NT2/D1 (cell line): ENCODE measurements around the gene SMCHD1.
"Not testable (repeated sequence)": the region's sequence is repeated elsewhere in the genome, so short reads cannot be mapped to it uniquely, and the experiment has no call there.

Source experiments
- DNase-seq: peaks from one replicate; pipeline ENCODE4 v3.0.0-alpha.2; 2011; ENCODE audit warnings: low read depth, low spot score
- H3K27me3 ChIP-seq: 2 replicates; pipeline ENCODE4 v1.6.0; 2011; ENCODE audit warnings: mild to moderate bottlenecking; ENCODE audit not compliant: insufficient read length, insufficient read depth
- H3K36me3 ChIP-seq: 2 replicates; pipeline ENCODE4 v1.6.1; 2011; ENCODE audit warnings: mild to moderate bottlenecking, low read length, mixed read lengths; ENCODE audit not compliant: insufficient read depth, insufficient read length
- H3K4me1 ChIP-seq: 2 replicates; pipeline ENCODE4 v1.5.1; 2011; ENCODE audit not compliant: insufficient read depth, insufficient read length
- H3K4me3 ChIP-seq: 2 replicates; pipeline ENCODE4 v1.5.1; 2011; ENCODE audit warnings: low read depth; ENCODE audit not compliant: insufficient read length
- H3K9ac ChIP-seq: 2 replicates; pipeline ENCODE4 v1.6.0; 2011; ENCODE audit warnings: low read depth; ENCODE audit not compliant: insufficient read length
- H3K9me3 ChIP-seq: 2 replicates; pipeline ENCODE4 v1.5.1; 2011; ENCODE audit warnings: mild to moderate bottlenecking, low read length; ENCODE audit not compliant: insufficient read depth
- SUZ12 ChIP-seq: IDR thresholded peaks from 2 replicates; pipeline ENCODE4 v1.6.1; 2011; ENCODE audit not compliant: insufficient read length, insufficient read depth; ENCODE audit errors: extremely low read depth
- YY1 ChIP-seq: IDR thresholded peaks from 2 replicates; pipeline ENCODE4 v1.6.1; 2011; ENCODE audit not compliant: insufficient read length, insufficient read depth
- ZNF274 ChIP-seq: IDR thresholded peaks from 2 replicates; pipeline ENCODE4 v1.6.1; 2011; ENCODE audit warnings: mild to moderate bottlenecking, low read depth, low read length

SMCHD1 gene

GRCh38 chr18:2799369-2799768, 143.8 kb downstream of the SMCHD1 start:
- H3K9ac ChIP-seq, result no peak overlapping the region
- H3K9me3 ChIP-seq, result no peaks in the 10 kb centered on the region
- no peak overlapping the region for H3K4me3 ChIP-seq
- no peaks in the 10 kb centered on the region for H3K4me1 ChIP-seq
- no peak for DNase-seq
- peaks cover 34% of the 10 kb centered on the region for H3K36me3 ChIP-seq
- H3K27me3 ChIP-seq, result no peaks in the 10 kb centered on the region
- TF ChIP-seq SUZ12 (no peak), YY1 (no peak), ZNF274 (no peak)

- H3K9me3 ChIP-seq, result peaks cover 12% of the 10 kb centered on the region; the same call in 1 of the 2 replicates
- H3K4me1 ChIP-seq, result no peaks in the 10 kb centered on the region
- DNase-seq, result no peak
- no peak for TF ChIP-seq ZNF274
- H3K36me3 ChIP-seq, result peaks cover 4% of the 10 kb centered on the region
- no peak overlapping the region for H3K4me3 ChIP-seq
- H3K9ac ChIP-seq, result no peak overlapping the region
- H3K27me3 ChIP-seq, result no peaks in the 10 kb centered on the region
Measured at GRCh38 chr18:2805970-2806943, 150.7 kb downstream of the SMCHD1 start.

DNA sequence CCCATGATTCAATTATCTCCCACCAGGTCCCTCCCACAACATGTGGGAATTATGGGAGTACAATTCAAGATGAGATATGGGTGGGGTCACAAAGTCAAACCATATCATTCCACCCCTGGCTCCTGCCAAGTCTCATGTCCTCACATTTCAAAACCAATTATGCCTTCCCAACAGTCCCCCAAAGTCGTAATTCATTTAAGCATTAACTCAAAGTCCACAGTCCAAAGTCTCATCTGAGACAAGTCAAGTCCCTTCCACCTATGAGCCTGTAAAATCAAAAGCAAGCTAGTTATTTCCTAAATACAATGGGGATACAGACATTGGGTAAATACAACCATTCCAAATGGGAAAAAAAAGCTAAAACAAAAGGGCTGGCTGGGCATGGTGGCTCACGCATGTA, 153.1 kb downstream of the SMCHD1 start:
- H3K9me3 ChIP-seq, result peaks cover 13% of the 10 kb centered on the region; the same call in 1 of the 2 replicates
- not testable (repeated sequence) for H3K9ac ChIP-seq, H3K27me3 ChIP-seq, H3K36me3 ChIP-seq, DNase-seq, H3K4me1 ChIP-seq, H3K4me3 ChIP-seq

- not testable (repeated sequence) for H3K4me1 ChIP-seq, H3K9ac ChIP-seq, DNase-seq, H3K27me3 ChIP-seq, H3K4me3 ChIP-seq, H3K36me3 ChIP-seq
- H3K9me3 ChIP-seq, result peaks cover 14% of the 10 kb centered on the region
Measured at GRCh38 chr18:2809666-2810183, 154.2 kb downstream of the SMCHD1 start.

GRCh38 chr18:2811416-2811815, 155.9 kb downstream of the SMCHD1 start:
- no peak for DNase-seq
- Histone ChIP-seq H3K4me1 (no peaks in the 10 kb centered on the region), H3K4me3 (no peak overlapping the region), H3K9me3 (peaks cover 19% of the 10 kb centered on the region), H3K9ac (no peak overlapping the region), H3K36me3 (no peaks in the 10 kb centered on the region), H3K27me3 (no peaks in the 10 kb centered on the region)
- TF ChIP-seq YY1 (no peak), SUZ12 (no peak), ZNF274 (no peak)

DNA sequence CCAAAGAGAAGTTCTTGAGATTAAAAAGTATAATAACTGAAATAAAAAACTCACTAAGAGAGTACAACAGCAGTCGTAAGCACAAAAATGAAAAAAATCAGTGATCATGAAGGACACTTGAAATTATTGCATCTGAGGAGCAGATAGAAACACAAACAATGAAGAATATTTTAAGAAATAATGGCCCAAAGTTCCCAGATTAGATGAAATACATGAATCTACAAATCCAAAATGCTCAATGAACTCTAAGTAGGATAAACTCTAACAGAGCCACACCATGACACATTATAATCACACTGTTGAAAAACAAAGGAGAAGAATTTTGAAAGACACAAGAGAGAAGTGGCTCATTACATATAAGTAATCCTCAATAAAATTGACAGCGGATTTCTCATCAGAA, 159.4 kb downstream of the SMCHD1 start:
- no peaks in the 10 kb centered on the region for H3K36me3 ChIP-seq

DNA sequence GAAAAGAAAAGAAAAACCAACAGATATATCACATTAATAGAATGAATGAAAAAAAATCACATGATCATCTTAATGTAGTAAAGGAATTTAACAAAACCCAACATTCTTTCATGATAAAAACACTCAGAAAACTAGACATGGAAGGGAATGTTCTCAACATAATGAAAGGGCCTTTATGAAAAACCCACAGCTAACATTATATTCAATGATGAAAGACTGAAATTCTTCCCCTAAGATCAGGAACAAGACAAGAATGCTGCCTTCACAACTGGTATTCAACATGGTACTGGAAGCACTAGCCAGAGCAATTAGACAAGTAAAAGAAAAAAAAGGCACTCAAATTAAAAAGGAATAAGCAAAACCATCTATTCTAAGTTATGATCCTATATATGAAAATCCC, 162.8 kb downstream of the SMCHD1 start:
- no peak overlapping the region for H3K4me3 ChIP-seq
- no peak for DNase-seq
- no peak overlapping the region for H3K9ac ChIP-seq

More for the DNA sequence above, 159.4 kb downstream of the SMCHD1 start:
- no peak overlapping the region for H3K9ac ChIP-seq
- H3K27me3 ChIP-seq, result no peaks in the 10 kb centered on the region
- H3K4me1 ChIP-seq, result peaks cover 2% of the 10 kb centered on the region
- H3K4me3 ChIP-seq, result no peak overlapping the region
- TF ChIP-seq ZNF274, result no peak
- no peak for TF ChIP-seq YY1
- TF ChIP-seq SUZ12, result no peak
- DNase-seq, result no peak
- H3K9me3 ChIP-seq, result peaks cover 11% of the 10 kb centered on the region; the same call in 1 of the 2 replicates

More for the DNA sequence above, 162.8 kb downstream of the SMCHD1 start:
- peaks cover 2% of the 10 kb centered on the region for H3K4me1 ChIP-seq
- H3K9me3 ChIP-seq, result peaks cover 6% of the 10 kb centered on the region; the same call in 1 of the 2 replicates
- TF ChIP-seq YY1 (no peak), ZNF274 (no peak), SUZ12 (no peak)
- no peaks in the 10 kb centered on the region for H3K36me3 ChIP-seq
- H3K27me3 ChIP-seq, result no peaks in the 10 kb centered on the region
